Loucy (cell line): ENCODE data around the gene GPATCH4.

Experiments
- EZH2phosphoT487 ChIP-seq: fragments of 200-600 bp; IDR thresholded peaks from 2 replicates; pipeline ENCODE4 v1.6.1; 2018; ENCODE audit warnings: antibody characterized with exemption, mild to moderate bottlenecking, moderate library complexity, borderline replicate concordance
- TF ChIP-seq, protein P1 (sequence below): fragments of 200-600 bp; sonication (generic); conservative IDR thresholded peaks from 2 replicates; pipeline ENCODE4 v1.5.1; 2014; ENCODE audit warnings: mild to moderate bottlenecking, antibody characterized with exemption, low read length

DNA sequence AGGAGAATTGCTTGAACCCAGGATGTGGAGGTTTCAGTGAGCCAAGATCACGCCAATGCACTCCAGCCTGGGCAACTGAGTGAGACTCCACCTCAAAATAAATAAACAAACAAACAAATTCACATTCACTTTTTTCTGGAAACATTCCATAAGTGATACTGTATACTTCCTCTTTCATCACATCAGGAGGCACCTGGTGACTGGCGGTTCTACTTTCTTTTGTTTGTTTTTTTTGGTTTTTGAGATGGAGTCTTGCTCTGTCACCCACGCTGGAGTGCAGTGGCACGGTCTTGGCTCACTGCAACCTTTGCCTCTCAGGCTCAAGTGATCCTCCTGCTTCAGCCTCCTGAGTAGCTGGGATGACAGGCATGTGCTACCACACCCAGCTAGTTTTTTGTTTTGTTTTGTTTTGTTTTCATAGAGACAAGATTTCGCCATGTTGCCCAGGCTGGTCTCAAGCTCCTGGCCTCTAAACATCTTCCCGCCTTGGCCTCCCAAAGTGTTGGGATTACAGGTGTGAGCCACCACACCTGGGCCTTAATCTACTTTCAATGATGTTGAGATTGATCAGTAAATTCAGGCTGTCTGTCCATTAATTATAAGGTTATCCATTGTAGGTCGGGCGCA, 28.7 kb upstream of the GPATCH4 start:
- no peak for TF ChIP-seq EZH2phosphoT487
- TF ChIP-seq, protein P1, sequence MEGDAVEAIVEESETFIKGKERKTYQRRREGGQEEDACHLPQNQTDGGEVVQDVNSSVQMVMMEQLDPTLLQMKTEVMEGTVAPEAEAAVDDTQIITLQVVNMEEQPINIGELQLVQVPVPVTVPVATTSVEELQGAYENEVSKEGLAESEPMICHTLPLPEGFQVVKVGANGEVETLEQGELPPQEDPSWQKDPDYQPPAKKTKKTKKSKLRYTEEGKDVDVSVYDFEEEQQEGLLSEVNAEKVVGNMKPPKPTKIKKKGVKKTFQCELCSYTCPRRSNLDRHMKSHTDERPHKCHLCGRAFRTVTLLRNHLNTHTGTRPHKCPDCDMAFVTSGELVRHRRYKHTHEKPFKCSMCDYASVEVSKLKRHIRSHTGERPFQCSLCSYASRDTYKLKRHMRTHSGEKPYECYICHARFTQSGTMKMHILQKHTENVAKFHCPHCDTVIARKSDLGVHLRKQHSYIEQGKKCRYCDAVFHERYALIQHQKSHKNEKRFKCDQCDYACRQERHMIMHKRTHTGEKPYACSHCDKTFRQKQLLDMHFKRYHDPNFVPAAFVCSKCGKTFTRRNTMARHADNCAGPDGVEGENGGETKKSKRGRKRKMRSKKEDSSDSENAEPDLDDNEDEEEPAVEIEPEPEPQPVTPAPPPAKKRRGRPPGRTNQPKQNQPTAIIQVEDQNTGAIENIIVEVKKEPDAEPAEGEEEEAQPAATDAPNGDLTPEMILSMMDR, result no peak
